H9 (cell line): Measurements from ENCODE around the gene DNMT3L. TPM values are rescaled to one million over a fixed set of nuclear protein-coding genes. Genes with fewer than 3 reads are reported as not detected.
A peak's percentile ranks its signal among the peaks of the same experiment; 100 is the strongest.

Experiments used
- DNase-seq: peaks from one replicate; pipeline ENCODE4 v3.0.0-alpha.2; 2017
- H2AFZ ChIP-seq: one replicate; pipeline ENCODE4 v1.6.1; 2013; ENCODE audit warnings: mild to moderate bottlenecking, low read length, control low read depth, moderate library complexity
- H2AK5ac ChIP-seq: 2 replicates; pipeline ENCODE4 v1.6.1; 2013; ENCODE audit warnings: low read length, control low read depth, mixed read lengths; ENCODE audit not compliant: insufficient read length
- H2BK120ac ChIP-seq: one replicate; pipeline ENCODE4 v1.6.1; 2013; ENCODE audit warnings: low read depth, mild to moderate bottlenecking, low read length, control low read depth, inconsistent platforms; ENCODE audit not compliant: poor library complexity, severe bottlenecking
- H2BK12ac ChIP-seq: 2 replicates; pipeline ENCODE4 v1.6.1; 2013; ENCODE audit warnings: low read length, control low read depth, mixed read lengths, low read depth; ENCODE audit not compliant: insufficient read length
- H2BK15ac ChIP-seq: 2 replicates; pipeline ENCODE4 v1.6.1; 2013; ENCODE audit warnings: low read depth, low read length, control low read depth
- H2BK20ac ChIP-seq: one replicate; pipeline ENCODE4 v1.6.1; 2013; ENCODE audit warnings: low read depth, mild to moderate bottlenecking, low read length, control low read depth, inconsistent platforms; ENCODE audit not compliant: poor library complexity, severe bottlenecking
- H2BK5ac ChIP-seq: 2 replicates; pipeline ENCODE4 v1.6.1; 2013; ENCODE audit warnings: low read length, control low read depth, mixed read lengths; ENCODE audit not compliant: insufficient read length
- H3K14ac ChIP-seq: 2 replicates; pipeline ENCODE4 v1.6.1; 2013; ENCODE audit warnings: low read length, control low read depth; ENCODE audit not compliant: insufficient read depth
- H3K18ac ChIP-seq: 2 replicates; pipeline ENCODE4 v1.6.1; 2013; ENCODE audit warnings: low read depth, mild to moderate bottlenecking, mixed read lengths, low read length, control low read depth; ENCODE audit not compliant: insufficient read length
- H3K23ac ChIP-seq: 2 replicates; pipeline ENCODE4 v1.6.1; 2013; ENCODE audit warnings: low read length, control low read depth, mixed read lengths, low read depth; ENCODE audit not compliant: insufficient read length
- H3K23me2 ChIP-seq: 2 replicates; pipeline ENCODE4 v1.6.1; 2013; ENCODE audit warnings: low read depth, mild to moderate bottlenecking, mixed read lengths, low read length, control low read depth; ENCODE audit not compliant: insufficient read length, poor library complexity, severe bottlenecking
- H3K27ac ChIP-seq: 2 replicates; pipeline ENCODE4 v1.5.1; 2013; ENCODE audit warnings: low read length, control low read depth, mixed read lengths, low read depth; ENCODE audit not compliant: insufficient read length
- H3K27me3 ChIP-seq: 2 replicates; pipeline ENCODE4 v1.6.1; 2013; ENCODE audit warnings: low read length, control low read depth, inconsistent platforms; ENCODE audit not compliant: insufficient read depth
- H3K4ac ChIP-seq: 2 replicates; pipeline ENCODE4 v1.6.1; 2013; ENCODE audit warnings: low read depth, mild to moderate bottlenecking, control low read depth, inconsistent platforms, low read length, moderate library complexity
- H3K4me1 ChIP-seq: 2 replicates; pipeline ENCODE4 v1.6.1; 2013; ENCODE audit warnings: low read length, control low read depth, inconsistent platforms; ENCODE audit not compliant: insufficient read depth
- H3K4me2 ChIP-seq: 2 replicates; pipeline ENCODE4 v1.6.1; 2013; ENCODE audit warnings: low read length, control low read depth, mixed read lengths; ENCODE audit not compliant: insufficient read length, insufficient read depth
- H3K56ac ChIP-seq: 2 replicates; pipeline ENCODE4 v1.6.1; 2013; ENCODE audit warnings: low read depth, mild to moderate bottlenecking, mixed read lengths, low read length, control low read depth; ENCODE audit not compliant: insufficient read length
- H3K79me1 ChIP-seq: 2 replicates; pipeline ENCODE4 v1.6.1; 2013; ENCODE audit warnings: low read depth, mild to moderate bottlenecking, moderate library complexity, low read length, control low read depth, inconsistent platforms; ENCODE audit not compliant: insufficient read depth, poor library complexity, severe bottlenecking
- H3K79me2 ChIP-seq: 2 replicates; pipeline ENCODE4 v1.6.1; 2013; ENCODE audit warnings: low read length, control low read depth, inconsistent platforms; ENCODE audit not compliant: insufficient read depth
- H3K9ac ChIP-seq: 2 replicates; pipeline ENCODE4 v1.6.1; 2013; ENCODE audit warnings: low read length, control low read depth, mixed read lengths; ENCODE audit not compliant: insufficient read length; ENCODE audit errors: extremely low read depth
- H3K9me3 ChIP-seq: one replicate; pipeline ENCODE4 v1.6.1; 2013; ENCODE audit warnings: low read depth, low read length, inconsistent platforms; ENCODE audit not compliant: control insufficient read depth
- H3T11ph ChIP-seq: one replicate; pipeline ENCODE4 v1.6.1; 2013; ENCODE audit warnings: mild to moderate bottlenecking, low read length, control low read depth, inconsistent platforms
- H4K20me1 ChIP-seq: one replicate; pipeline ENCODE4 v1.6.1; 2013; ENCODE audit not compliant: control insufficient read depth, insufficient read length, insufficient read depth
- H4K5ac ChIP-seq: 2 replicates; pipeline ENCODE4 v1.6.1; 2013; ENCODE audit warnings: low read depth, mild to moderate bottlenecking, mixed read lengths, low read length, control low read depth; ENCODE audit not compliant: insufficient read length
- H4K8ac ChIP-seq: replicated peaks from 2 replicates; pipeline ENCODE4 v1.6.1; 2013; ENCODE audit warnings: low read length, control low read depth, mixed read lengths, low read depth; ENCODE audit not compliant: insufficient read length
- H4K91ac ChIP-seq: 2 replicates; pipeline ENCODE4 v1.6.1; 2013; ENCODE audit warnings: low read depth, mild to moderate bottlenecking, moderate library complexity, mixed read lengths, low read length, control low read depth; ENCODE audit not compliant: insufficient read length
- H3K27ac Mint-ChIP-seq, 3 experiments: 2 replicates in 2 of 3; 3 replicates in 1 of 3; pipeline ENCODE4 v1.8.0; 2020 to 2021; ENCODE audit warnings: mixed read lengths in 3 of 3, mild to moderate bottlenecking in 1 of 3, moderate library complexity in 1 of 3
- H3K27me3 Mint-ChIP-seq: 2 replicates; pipeline ENCODE4 v1.8.0; 2021; ENCODE audit warnings: low read depth, mild to moderate bottlenecking, moderate library complexity, mixed read lengths
- H3K36me3 Mint-ChIP-seq, 3 experiments: 2 replicates in 2 of 3; 3 replicates in 1 of 3; pipeline ENCODE4 v1.8.0; 2020 to 2021; ENCODE audit warnings: low read depth in 3 of 3, mixed read lengths in 3 of 3; ENCODE audit not compliant: insufficient read depth in 1 of 3
- H3K4me1 Mint-ChIP-seq, 2 experiments: 2 replicates each; pipeline ENCODE4 v1.8.0; 2020; ENCODE audit warnings: mixed read lengths in 2 of 2
- H3K4me3 Mint-ChIP-seq, 2 experiments: 2 replicates in 1 of 2; 3 replicates in 1 of 2; pipeline ENCODE4 v1.8.0; 2020 to 2021; ENCODE audit warnings: mild to moderate bottlenecking in 2 of 2, mixed read lengths in 2 of 2, moderate library complexity in 1 of 2
- H3K9me3 Mint-ChIP-seq, 2 experiments: 2 replicates in 1 of 2; 3 replicates in 1 of 2; pipeline ENCODE4 v1.8.0; 2020; ENCODE audit warnings: mild to moderate bottlenecking in 2 of 2, mixed read lengths in 2 of 2, moderate library complexity in 1 of 2
- CTCF ChIP-seq: fragments of 200-600 bp; sonication (generic); conservative IDR thresholded peaks from 3 replicates; pipeline ENCODE4 v1.8.0; 2021; ENCODE audit warnings: antibody characterized with exemption, mild to moderate bottlenecking
- WGBS: extraction: QIAGEN DNeasy Blood & Tissue Kit; methylation state at CpG from one replicate; pipeline ENCODE4 v1.1.7; 2013; ENCODE audit warnings: missing lambda C conversion rate, low lambda C conversion rate, mixed read lengths; ENCODE audit not compliant: insufficient read length; ENCODE audit errors: extremely low coverage; 5-methylcytosine and 5-hydroxymethylcytosine counted together
- total RNA-seq: library from RNA; stranded (reverse); gene quantifications from 2 replicates; pipeline ENCODE4 v1.2.1, GENCODE V29; 2021

The DNMT3L gene
- total RNA-seq, 1 experiment from 2014 or later: 0.77 TPM

GRCh38 chr21:44298301-44298700 is 36.6 kb upstream of the DNMT3L start:
- Mint-ChIP-seq H3K4me3 (peak overlapping the region in 1 of 2 experiments; percentile 57; a peak in 2 of 5 replicates), H3K36me3 (no peaks in the 10 kb centered on the region), H3K9me3 (no peaks in the 10 kb centered on the region), H3K4me1 (peaks cover 10 to 19% of the 10 kb centered on the region in 2 experiments), H3K27me3 (peaks cover 11% of the 10 kb centered on the region), H3K27ac (no peak overlapping the region; a peak in 1 of 7 replicates)
- no peak overlapping the region for H3K18ac ChIP-seq
- H3K23me2 ChIP-seq: peaks cover 5% of the 10 kb centered on the region
- no CpG with 5 or more reads among the region's 2 CpGs for WGBS
- no peak for DNase-seq
- no peak overlapping the region for H3K9ac ChIP-seq
- no peak overlapping the region for H2BK12ac ChIP-seq
- no peak overlapping the region for H3K14ac ChIP-seq
- TF ChIP-seq CTCF: no peak
- H3K56ac ChIP-seq: no peak overlapping the region
- no peak overlapping the region for H2BK15ac ChIP-seq
- no peaks in the 10 kb centered on the region for H3K9me3 ChIP-seq
- H3K23ac ChIP-seq: no peak overlapping the region
- no peaks in the 10 kb centered on the region for H3K27me3 ChIP-seq
- no peak overlapping the region for H2BK5ac ChIP-seq
- H2AK5ac ChIP-seq: no peak overlapping the region
- no peak overlapping the region for H3K4ac ChIP-seq
- no peak overlapping the region for H3K4me2 ChIP-seq
- no peak overlapping the region for H4K5ac ChIP-seq
- no peaks in the 10 kb centered on the region for H3K79me2 ChIP-seq
- H3K79me1 ChIP-seq: no peaks in the 10 kb centered on the region
- no peak overlapping the region for H2AFZ ChIP-seq
- no peak overlapping the region for H3K27ac ChIP-seq
- H2BK120ac ChIP-seq: no peak overlapping the region
- H3T11ph ChIP-seq: no peak overlapping the region
- no peak overlapping the region for H2BK20ac ChIP-seq
- H4K8ac ChIP-seq: no peak overlapping the region
- no peak overlapping the region for H4K91ac ChIP-seq
- no peaks in the 10 kb centered on the region; the same call in 1 of the 2 replicates for H3K4me1 ChIP-seq
- H4K20me1 ChIP-seq: no peaks in the 10 kb centered on the region
